ENCODE data around the gene CCDC175. TPM values are rescaled to one million over a fixed set of nuclear protein-coding genes. Genes with fewer than 3 reads are reported as not detected.

CCDC175 gene
- total RNA-seq, 1 experiment from 2014 or later, result not detected

DNA sequence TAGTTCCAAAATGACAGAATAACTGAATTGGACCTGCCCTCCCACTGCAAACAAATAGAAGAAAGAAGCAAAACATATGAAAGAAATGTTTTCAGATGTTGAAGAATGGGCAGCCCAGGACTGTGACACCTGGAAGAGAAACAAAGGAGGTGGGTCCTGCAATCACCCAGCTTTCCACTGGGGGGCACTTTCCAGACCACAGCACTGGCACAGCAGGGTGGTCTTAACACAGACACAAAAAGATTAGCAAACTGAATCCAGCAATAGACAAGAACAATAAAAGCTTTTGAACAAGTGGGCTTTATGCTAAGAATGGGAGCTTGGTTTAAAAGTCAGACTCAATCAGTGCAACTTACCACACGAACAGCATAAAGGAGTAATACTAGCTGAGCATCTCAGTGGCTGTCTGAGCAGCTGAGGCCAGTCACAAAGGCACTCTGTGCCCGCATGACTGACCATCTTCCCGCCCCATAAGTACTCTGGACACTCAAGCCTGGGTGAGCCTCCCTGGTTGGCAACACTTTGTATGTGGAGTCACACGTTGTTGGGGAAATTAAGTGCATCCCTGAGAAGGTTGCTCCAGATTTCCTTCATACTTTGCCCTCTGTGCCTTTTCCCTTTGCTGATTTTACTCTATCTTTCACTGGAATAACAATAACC, 64.6 kb downstream of the CCDC175 start:
- ChIA-PET CTCF (interaction anchor here (1.1 to 1.3 kb wide), 6 partner anchors 11 to 387 kb away, joined by 3 to 6 read pairs (median 4); no protein-coding TSS in a partner anchor), RAD21 (ENCODE audit: low non-redundant PET in 1 of 2, low total read pairs in 2 of 2, uncharacterized antibody in 2 of 2, unreplicated experiment in 2 of 2) (no interaction called here), POLR2A (no interaction called here)
- no peaks in the 10 kb centered on the region for H3K9me2 ChIP-seq (ENCODE audit: insufficient read depth)
- no peaks in the 10 kb centered on the region for H3K79me2 ChIP-seq (ENCODE audit: insufficient read depth, low read length)
- H4K20me1 ChIP-seq (ENCODE audit: insufficient read depth), result no peaks in the 10 kb centered on the region
- peak; percentile 71 for ATAC-seq
- H3K9ac ChIP-seq (ENCODE audit: low read length), result no peak overlapping the region
- DNase-seq (ENCODE audit: low read depth, low spot score), result no peak
- H3K4me3 ChIP-seq (replicated peaks in 1 of 2; ENCODE audit: low read depth in 1 of 2, low read length in 2 of 2), result no peak overlapping the region
- TF ChIP-seq RAD21 (IDR thresholded peaks at IDR 0.05; ENCODE audit: low read depth) (peak; percentile 24; the same call in 1 of the 2 replicates), POLR2A (IDR thresholded peaks at IDR 0.05; ENCODE audit: borderline replicate concordance, extremely low read depth, insufficient read depth, insufficient read length) (no peak)
- TF ChIP-seq, protein P1, sequence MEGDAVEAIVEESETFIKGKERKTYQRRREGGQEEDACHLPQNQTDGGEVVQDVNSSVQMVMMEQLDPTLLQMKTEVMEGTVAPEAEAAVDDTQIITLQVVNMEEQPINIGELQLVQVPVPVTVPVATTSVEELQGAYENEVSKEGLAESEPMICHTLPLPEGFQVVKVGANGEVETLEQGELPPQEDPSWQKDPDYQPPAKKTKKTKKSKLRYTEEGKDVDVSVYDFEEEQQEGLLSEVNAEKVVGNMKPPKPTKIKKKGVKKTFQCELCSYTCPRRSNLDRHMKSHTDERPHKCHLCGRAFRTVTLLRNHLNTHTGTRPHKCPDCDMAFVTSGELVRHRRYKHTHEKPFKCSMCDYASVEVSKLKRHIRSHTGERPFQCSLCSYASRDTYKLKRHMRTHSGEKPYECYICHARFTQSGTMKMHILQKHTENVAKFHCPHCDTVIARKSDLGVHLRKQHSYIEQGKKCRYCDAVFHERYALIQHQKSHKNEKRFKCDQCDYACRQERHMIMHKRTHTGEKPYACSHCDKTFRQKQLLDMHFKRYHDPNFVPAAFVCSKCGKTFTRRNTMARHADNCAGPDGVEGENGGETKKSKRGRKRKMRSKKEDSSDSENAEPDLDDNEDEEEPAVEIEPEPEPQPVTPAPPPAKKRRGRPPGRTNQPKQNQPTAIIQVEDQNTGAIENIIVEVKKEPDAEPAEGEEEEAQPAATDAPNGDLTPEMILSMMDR (IDR thresholded peaks at IDR 0.05 in 2 of 3, conservative IDR thresholded peaks at IDR 0.05 in 1 of 3; ENCODE audit: borderline replicate concordance in 1 of 3, insufficient read depth in 1 of 3, low read depth in 2 of 3, low read length in 2 of 3), result peak; percentile 23 to 81 (median 74); a peak in 4 of 6 replicates
- no peaks in the 10 kb centered on the region for H3K9me3 ChIP-seq (ENCODE audit: control insufficient read depth in 1 of 2, insufficient read depth in 1 of 2, low read depth in 1 of 2, low read length in 2 of 2)
- H3K36me3 ChIP-seq (ENCODE audit: control insufficient read depth in 1 of 2, insufficient read depth in 2 of 2, low read length in 2 of 2), result no peaks in the 10 kb centered on the region
- intact Hi-C loops (cut with micrococcal nuclease), result loop anchor here (5.0 kb wide), 1 partner anchor 465 kb away; no protein-coding TSS in a partner anchor
- no peaks in the 10 kb centered on the region for H3K27me3 ChIP-seq (ENCODE audit: insufficient read depth, low read length)
- no peak overlapping the region for H3K27ac ChIP-seq (ENCODE audit: low read depth, low read length)
- H3K4me1 ChIP-seq (ENCODE audit: control insufficient read depth in 1 of 2, insufficient read depth in 2 of 2, low read length in 2 of 2), result no peaks in the 10 kb centered on the region
- no TSS peak for BruUV-seq (replicated peaks)
- no peak overlapping the region for H2AFZ ChIP-seq (ENCODE audit: low read depth, low read length, poor library complexity, severe bottlenecking)
- H3K4me2 ChIP-seq (ENCODE audit: low read length), result no peak overlapping the region

DNA sequence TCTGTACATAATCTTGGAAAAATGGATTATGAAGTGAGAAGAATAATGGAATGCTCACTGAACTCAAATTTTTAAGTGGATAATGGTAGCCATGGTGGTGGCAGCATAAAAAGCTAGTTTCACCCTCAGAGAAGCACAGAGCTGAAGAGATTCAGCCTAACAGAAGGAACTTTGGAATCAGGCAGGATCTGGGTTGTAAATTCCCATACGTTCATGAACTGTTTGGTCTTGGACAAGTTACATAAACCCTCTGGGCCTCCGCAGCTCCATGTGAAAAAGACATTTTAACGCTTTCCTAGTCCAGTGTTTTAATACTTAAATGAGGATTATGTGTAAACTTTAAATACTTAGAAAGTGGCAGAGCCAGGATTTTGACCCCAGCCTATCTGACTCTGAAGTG, 65.6 kb downstream of the CCDC175 start:
- Histone ChIP-seq H3K9me3 (ENCODE audit: control insufficient read depth in 1 of 2, insufficient read depth in 1 of 2, low read depth in 1 of 2, low read length in 2 of 2) (no peaks in the 10 kb centered on the region), H3K27ac (ENCODE audit: low read depth, low read length) (no peak overlapping the region), H3K4me1 (ENCODE audit: control insufficient read depth in 1 of 2, insufficient read depth in 2 of 2, low read length in 2 of 2) (no peaks in the 10 kb centered on the region), H3K4me3 (replicated peaks in 1 of 2; ENCODE audit: low read depth in 1 of 2, low read length in 2 of 2) (no peak overlapping the region), H3K9ac (ENCODE audit: low read length) (no peak overlapping the region), H3K36me3 (ENCODE audit: control insufficient read depth in 1 of 2, insufficient read depth in 2 of 2, low read length in 2 of 2) (no peaks in the 10 kb centered on the region), H3K27me3 (ENCODE audit: insufficient read depth, low read length) (no peaks in the 10 kb centered on the region), H4K20me1 (ENCODE audit: insufficient read depth) (no peaks in the 10 kb centered on the region), H2AFZ (ENCODE audit: low read depth, low read length, poor library complexity, severe bottlenecking) (no peak overlapping the region), H3K79me2 (ENCODE audit: insufficient read depth, low read length) (no peaks in the 10 kb centered on the region), H3K4me2 (ENCODE audit: low read length) (no peak overlapping the region), H3K9me2 (ENCODE audit: insufficient read depth) (no peaks in the 10 kb centered on the region)
- POLR2A ChIA-PET, result no interaction called here
- CTCF ChIA-PET, result interaction anchor here (0.9 kb wide), 1 partner anchor 10 kb away, joined by 3 read pairs; no protein-coding TSS in a partner anchor
- no TSS peak for BruUV-seq (replicated peaks)
- RAD21 ChIA-PET (ENCODE audit: low non-redundant PET in 1 of 2, low total read pairs in 2 of 2, uncharacterized antibody in 2 of 2, unreplicated experiment in 2 of 2), result no interaction called here
- ATAC-seq (no peak), DNase-seq (ENCODE audit: low read depth, low spot score) (no peak)
- TF ChIP-seq TCF7L2 (IDR thresholded peaks at IDR 0.05; ENCODE audit: borderline replicate concordance, extremely low read depth, insufficient read depth, insufficient read length) (no peak), SP1 (IDR thresholded peaks at IDR 0.05; ENCODE audit: low read depth) (no peak), EZH2phosphoT487 (IDR thresholded peaks at IDR 0.05; ENCODE audit: borderline replicate concordance) (no peak), FOSL1 (IDR thresholded peaks at IDR 0.05; ENCODE audit: low read depth) (no peak), JUND (IDR thresholded peaks at IDR 0.05) (no peak), POLR2AphosphoS5 (IDR thresholded peaks at IDR 0.05; ENCODE audit: low read depth, low read length) (no peak), ZFX (IDR thresholded peaks at IDR 0.05) (no peak), SRF (IDR thresholded peaks at IDR 0.05; ENCODE audit: low read depth) (no peak), POLR2A (IDR thresholded peaks at IDR 0.05; ENCODE audit: borderline replicate concordance, extremely low read depth, insufficient read depth, insufficient read length) (no peak), SIN3A (IDR thresholded peaks at IDR 0.05; ENCODE audit: low read depth) (no peak), RAD21 (IDR thresholded peaks at IDR 0.05; ENCODE audit: low read depth) (no peak), EZH2 (IDR thresholded peaks at IDR 0.05) (no peak), CEBPB (IDR thresholded peaks at IDR 0.05; ENCODE audit: low read depth) (no peak)
- TF ChIP-seq, protein P2, sequence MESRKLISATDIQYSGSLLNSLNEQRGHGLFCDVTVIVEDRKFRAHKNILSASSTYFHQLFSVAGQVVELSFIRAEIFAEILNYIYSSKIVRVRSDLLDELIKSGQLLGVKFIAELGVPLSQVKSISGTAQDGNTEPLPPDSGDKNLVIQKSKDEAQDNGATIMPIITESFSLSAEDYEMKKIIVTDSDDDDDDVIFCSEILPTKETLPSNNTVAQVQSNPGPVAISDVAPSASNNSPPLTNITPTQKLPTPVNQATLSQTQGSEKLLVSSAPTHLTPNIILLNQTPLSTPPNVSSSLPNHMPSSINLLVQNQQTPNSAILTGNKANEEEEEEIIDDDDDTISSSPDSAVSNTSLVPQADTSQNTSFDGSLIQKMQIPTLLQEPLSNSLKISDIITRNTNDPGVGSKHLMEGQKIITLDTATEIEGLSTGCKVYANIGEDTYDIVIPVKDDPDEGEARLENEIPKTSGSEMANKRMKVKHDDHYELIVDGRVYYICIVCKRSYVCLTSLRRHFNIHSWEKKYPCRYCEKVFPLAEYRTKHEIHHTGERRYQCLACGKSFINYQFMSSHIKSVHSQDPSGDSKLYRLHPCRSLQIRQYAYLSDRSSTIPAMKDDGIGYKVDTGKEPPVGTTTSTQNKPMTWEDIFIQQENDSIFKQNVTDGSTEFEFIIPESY (IDR thresholded peaks at IDR 0.05; ENCODE audit: extremely low read depth, insufficient replicate concordance, low read length), result no peak
- TF ChIP-seq, protein P3, sequence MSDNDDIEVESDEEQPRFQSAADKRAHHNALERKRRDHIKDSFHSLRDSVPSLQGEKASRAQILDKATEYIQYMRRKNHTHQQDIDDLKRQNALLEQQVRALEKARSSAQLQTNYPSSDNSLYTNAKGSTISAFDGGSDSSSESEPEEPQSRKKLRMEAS (IDR thresholded peaks at IDR 0.05), result no peak
- intact Hi-C loops (cut with micrococcal nuclease), result loop anchor here (5.0 kb wide), 1 partner anchor 466 kb away; no protein-coding TSS in a partner anchor

All from HCT116 (cell line).